ENCODE results near the gene P3H3. TPM values are rescaled to one million over a fixed set of nuclear protein-coding genes. Genes with fewer than 3 reads are reported as not detected.
A peak's percentile ranks its signal among the peaks of the same experiment; 100 is the strongest.

The P3H3 gene
- total RNA-seq, 4 donors from 2014 or later: 27.4 to 90.1 (median 59.9) TPM

DNA sequence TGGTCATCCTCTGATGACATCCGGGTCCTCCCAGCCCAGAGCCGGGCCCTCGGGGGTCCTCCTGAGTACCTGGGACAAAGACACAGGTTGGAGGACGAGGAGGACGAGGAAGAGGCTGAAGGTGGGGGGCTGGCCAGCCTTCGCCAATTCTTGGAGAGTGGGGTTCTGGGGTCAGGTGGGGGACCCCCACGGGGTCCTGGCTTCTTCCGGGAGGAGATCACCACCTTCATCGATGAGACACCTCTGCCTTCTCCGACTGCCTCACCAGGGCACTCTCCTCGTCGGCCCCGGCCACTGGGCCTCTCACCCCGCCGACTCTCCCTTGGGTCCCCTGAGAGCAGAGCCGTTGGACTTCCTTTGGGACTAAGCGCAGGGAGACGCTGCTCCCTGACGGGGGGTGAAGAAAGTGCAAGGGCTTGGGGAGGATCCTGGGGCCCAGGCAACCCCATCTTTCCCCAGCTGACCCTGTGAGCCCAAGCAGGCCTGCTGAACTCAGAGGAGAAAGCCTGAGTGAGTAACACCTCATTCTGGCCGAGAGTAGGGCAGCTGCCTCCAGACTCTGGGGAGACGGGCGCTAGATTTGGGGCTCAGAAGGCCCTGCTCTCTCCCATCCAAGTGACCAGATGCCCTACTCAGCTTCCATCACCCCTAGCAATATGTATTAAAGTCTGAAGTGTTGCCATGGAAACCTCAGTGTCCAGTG, 1.3 kb upstream of the P3H3 start:
- intact Hi-C loops (cut with DNase I; ENCODE audit: low total_unique reads): loop anchor here (10.0 kb wide), 1 partner anchor 72 kb away; the partner anchor contains the start of gene MLF2
- Histone ChIP-seq H3K4me1 (peaks cover 5 to 6% of the 10 kb centered on the region in 2 donors), H3K9me3 (no peaks in the 10 kb centered on the region), H3K36me3 (no peaks in the 10 kb centered on the region), H3K27ac (peak overlapping the region; percentile 90 to 97), H3K4me3 (no peak overlapping the region), H3K27me3 (peaks cover 0 to 3% of the 10 kb centered on the region in 2 donors)
- no peak for DNase-seq
- no peak for TF ChIP-seq POLR2A (IDR thresholded peaks at IDR 0.05)
- TF ChIP-seq, protein P1, sequence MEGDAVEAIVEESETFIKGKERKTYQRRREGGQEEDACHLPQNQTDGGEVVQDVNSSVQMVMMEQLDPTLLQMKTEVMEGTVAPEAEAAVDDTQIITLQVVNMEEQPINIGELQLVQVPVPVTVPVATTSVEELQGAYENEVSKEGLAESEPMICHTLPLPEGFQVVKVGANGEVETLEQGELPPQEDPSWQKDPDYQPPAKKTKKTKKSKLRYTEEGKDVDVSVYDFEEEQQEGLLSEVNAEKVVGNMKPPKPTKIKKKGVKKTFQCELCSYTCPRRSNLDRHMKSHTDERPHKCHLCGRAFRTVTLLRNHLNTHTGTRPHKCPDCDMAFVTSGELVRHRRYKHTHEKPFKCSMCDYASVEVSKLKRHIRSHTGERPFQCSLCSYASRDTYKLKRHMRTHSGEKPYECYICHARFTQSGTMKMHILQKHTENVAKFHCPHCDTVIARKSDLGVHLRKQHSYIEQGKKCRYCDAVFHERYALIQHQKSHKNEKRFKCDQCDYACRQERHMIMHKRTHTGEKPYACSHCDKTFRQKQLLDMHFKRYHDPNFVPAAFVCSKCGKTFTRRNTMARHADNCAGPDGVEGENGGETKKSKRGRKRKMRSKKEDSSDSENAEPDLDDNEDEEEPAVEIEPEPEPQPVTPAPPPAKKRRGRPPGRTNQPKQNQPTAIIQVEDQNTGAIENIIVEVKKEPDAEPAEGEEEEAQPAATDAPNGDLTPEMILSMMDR (IDR thresholded peaks at IDR 0.05): no peak

GRCh38 chr12:6827437-6827911, 733 bp upstream of the P3H3 start:
- no peaks in the 10 kb centered on the region for H3K36me3 ChIP-seq
- TF ChIP-seq, protein P1 (IDR thresholded peaks at IDR 0.05): no peak
- peak; percentile 21 to 40 for TF ChIP-seq POLR2A (IDR thresholded peaks at IDR 0.05)
- H3K27ac ChIP-seq: peak overlapping the region; percentile 90 to 97
- peak; percentile 92 to 95 for DNase-seq
- H3K4me3 ChIP-seq: peak overlapping the region in 1 of 2 donors; percentile 96
- intact Hi-C loops (cut with DNase I; ENCODE audit: low total_unique reads): loop anchor here (10.0 kb wide), 1 partner anchor 73 kb away; the partner anchor contains the start of gene MLF2
- peaks cover 5 to 6% of the 10 kb centered on the region in 2 donors for H3K4me1 ChIP-seq
- H3K27me3 ChIP-seq: no peaks in the 10 kb centered on the region
- no peaks in the 10 kb centered on the region for H3K9me3 ChIP-seq

DNA sequence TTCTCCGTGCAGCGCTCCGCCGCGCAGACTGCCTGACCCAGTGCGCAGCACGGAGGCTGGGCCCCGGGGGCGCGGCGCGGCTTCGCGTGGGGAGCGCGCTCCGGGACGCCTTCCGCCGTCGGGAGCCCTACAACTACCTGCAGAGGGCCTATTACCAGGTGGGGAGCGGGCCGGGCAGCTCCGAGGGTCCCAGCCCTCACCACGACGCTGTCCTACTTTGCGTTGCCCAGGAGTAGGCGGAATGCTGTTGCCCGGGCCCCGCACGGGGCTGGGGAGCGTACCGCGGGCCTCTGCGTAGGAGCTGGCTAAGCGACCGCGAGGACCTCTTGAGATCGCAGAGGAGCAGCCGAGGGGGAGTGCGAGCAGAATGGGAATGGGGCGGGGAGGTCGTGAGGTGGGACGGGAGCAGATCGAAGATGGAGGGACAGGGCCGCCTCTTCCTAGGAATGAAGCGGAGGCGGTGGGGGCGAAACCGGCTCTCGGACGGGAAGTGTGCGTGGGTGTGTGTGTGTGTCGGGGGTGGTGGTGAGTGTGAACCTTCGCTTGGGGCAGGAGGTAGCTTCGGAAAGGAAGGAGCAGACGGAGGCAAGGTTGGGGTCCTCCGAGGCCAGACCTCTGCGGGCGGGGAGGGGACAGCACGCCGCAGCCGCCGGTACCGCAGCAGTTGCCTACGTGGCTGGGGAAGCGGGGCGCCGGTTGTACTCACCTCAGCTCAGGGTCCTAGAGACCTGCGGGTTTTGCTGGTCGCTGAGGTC, 751 bp downstream of the P3H3 start:
- H3K27ac ChIP-seq: peak overlapping the region; percentile 90 to 97
- intact Hi-C loops (cut with DNase I; ENCODE audit: low total_unique reads): loop anchor here (10.0 kb wide), 1 partner anchor 74 kb away; the partner anchor contains the start of gene MLF2
- no peaks in the 10 kb centered on the region for H3K36me3 ChIP-seq
- H3K4me3 ChIP-seq: peak overlapping the region; percentile 91 to 96
- H3K9me3 ChIP-seq: no peaks in the 10 kb centered on the region
- peak; percentile 53 to 59 for DNase-seq
- no peaks in the 10 kb centered on the region for H3K27me3 ChIP-seq
- H3K4me1 ChIP-seq: peaks cover 5 to 6% of the 10 kb centered on the region in 2 donors
- peak; percentile 13 to 43 for TF ChIP-seq POLR2A (IDR thresholded peaks at IDR 0.05)
- TF ChIP-seq, protein P1 (IDR thresholded peaks at IDR 0.05): no peak

GRCh38 chr12:6829536-6830220, 1.5 kb downstream of the P3H3 start:
- H3K4me1 ChIP-seq: peaks cover 5 to 6% of the 10 kb centered on the region in 2 donors
- no peaks in the 10 kb centered on the region for H3K27me3 ChIP-seq
- peak overlapping the region; percentile 90 to 97 for H3K27ac ChIP-seq
- intact Hi-C loops (cut with DNase I; ENCODE audit: low total_unique reads): loop anchor here (10.0 kb wide), 1 partner anchor 75 kb away; the partner anchor contains the start of gene MLF2
- peak overlapping the region; percentile 91 to 96 for H3K4me3 ChIP-seq
- no peaks in the 10 kb centered on the region for H3K36me3 ChIP-seq
- no peaks in the 10 kb centered on the region for H3K9me3 ChIP-seq
- no peak for DNase-seq
- TF ChIP-seq POLR2A (IDR thresholded peaks at IDR 0.05): no peak
- TF ChIP-seq, protein P1 (IDR thresholded peaks at IDR 0.05): peak in 1 of 4 experiments; percentile 15

Data from uterus (tissue), 4 donors.